NCI-H510A treated with DMSO at 0.1 percent for 48 hours (cell line): ENCODE results near the gene RMRP.

Experiments
- DNase-seq: peaks from one replicate; lab custom pipeline; 2025; lab: John Stamatoyannopoulos, UW

The RMRP gene

DNA sequence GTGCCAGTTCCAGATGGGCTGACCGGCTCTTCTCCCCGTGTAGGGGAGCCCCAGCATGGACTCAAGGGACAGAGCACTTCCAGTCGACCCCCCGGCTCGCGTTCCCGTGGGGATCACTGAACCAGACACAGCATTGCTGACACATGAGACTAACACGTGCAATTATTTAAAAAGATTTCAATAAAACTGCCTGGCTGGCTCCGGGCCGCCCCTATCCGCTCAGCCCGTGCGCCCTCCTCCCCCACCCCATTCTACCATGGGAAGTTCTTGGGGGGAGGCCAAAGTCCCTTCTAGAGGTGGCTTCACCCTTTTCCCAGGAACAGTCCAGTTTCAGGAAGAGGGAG lies 48.0 kb downstream of the RMRP start:
- no peak for DNase-seq

DNA sequence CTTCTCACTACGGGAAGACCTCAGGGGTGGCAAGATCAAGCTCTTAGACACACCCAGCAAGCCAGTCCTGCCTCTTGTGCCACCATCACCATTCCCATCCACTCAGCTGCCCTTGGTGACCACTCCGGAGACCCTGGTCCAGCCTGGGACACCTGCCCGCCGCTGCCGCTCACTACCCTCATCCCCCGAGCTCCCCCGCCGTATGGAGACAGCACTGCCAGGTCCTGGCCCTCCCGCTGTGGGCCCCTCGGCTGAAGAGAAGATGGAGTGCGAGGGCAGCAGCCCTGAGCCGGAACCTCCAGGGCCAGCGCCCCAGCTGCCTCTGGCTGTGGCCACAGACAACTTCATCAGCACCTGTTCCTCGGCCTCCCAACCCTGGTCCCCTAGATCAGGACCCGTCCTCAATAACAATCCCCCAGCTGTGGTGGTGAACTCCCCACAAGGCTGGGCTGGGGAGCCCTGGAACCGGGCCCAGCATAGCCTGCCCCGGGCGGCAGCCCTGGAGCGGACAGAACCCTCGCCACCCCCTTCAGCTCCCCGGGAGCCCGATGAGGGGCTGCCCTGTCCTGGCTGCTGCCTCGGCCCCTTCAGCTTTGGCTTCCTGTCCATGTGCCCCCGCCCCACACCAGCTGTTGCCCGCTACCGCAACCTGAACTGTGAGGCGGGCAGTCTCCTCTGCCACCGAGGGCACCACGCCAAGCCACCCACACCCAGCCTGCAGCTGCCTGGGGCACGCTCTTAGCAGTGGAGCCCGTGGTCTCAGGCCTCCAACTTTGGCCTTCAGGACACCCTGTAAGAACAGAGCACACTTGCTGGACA lies 48.6 kb downstream of the RMRP start:
- DNase-seq, result no peak

DNA sequence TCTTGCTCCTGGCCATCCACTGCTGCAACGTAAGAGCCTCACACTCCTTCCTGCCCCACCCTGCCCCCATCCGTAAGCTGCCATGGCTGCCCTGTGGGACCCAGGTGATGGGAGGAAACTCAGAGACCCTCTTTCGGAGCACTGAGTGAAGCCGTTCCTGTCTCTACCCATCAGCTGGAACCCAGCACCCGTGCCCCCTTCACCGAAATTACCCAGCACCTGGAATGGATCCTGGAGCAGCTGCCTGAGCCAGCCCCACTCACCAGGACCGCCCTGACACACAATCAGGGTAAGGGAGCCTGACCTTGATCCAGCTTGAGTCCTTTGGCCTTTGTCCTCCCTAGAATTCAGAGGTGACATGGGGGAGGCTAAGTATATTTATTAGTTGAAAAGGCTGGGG lies 49.6 kb downstream of the RMRP start:
- DNase-seq, result no peak
